Measurements from ENCODE around the gene VAMP5.
"Not testable (repeated sequence)": the region's sequence is repeated elsewhere in the genome, so short reads cannot be mapped to it uniquely, and the experiment has no call there.

VAMP5 gene

GRCh38 chr2:85589982-85590791 is 6.0 kb downstream of the VAMP5 start:
- peaks cover 32% of the 10 kb centered on the region for H3K79me2 ChIP-seq
- no peak overlapping the region for H3K9ac ChIP-seq
- H3K27me3 ChIP-seq (ENCODE audit: control insufficient read depth, insufficient read depth, low read length), result no peaks in the 10 kb centered on the region
- H3K4me1 ChIP-seq, result peaks cover 10% of the 10 kb centered on the region
- no peaks in the 10 kb centered on the region for H3K9me3 ChIP-seq (ENCODE audit: control insufficient read depth, low read length)
- H3K4me3 ChIP-seq (ENCODE audit: low read depth, low read length), result no peak overlapping the region
- no peaks in the 10 kb centered on the region for H3K36me3 ChIP-seq (ENCODE audit: control insufficient read depth, insufficient read depth, low read length)
- H3K4me2 ChIP-seq (ENCODE audit: low read length), result no peak overlapping the region
- peak overlapping the region; percentile 79 for H3K27ac ChIP-seq
- H2AFZ ChIP-seq, result no peak overlapping the region
- no peak for TF ChIP-seq CTCF (IDR thresholded peaks at IDR 0.05)

- Histone ChIP-seq H3K27me3 (ENCODE audit: control insufficient read depth, insufficient read depth, low read length) (no peaks in the 10 kb centered on the region), H3K9me3 (ENCODE audit: control insufficient read depth, low read length) (no peaks in the 10 kb centered on the region), H3K79me2 (peaks cover 33% of the 10 kb centered on the region), H3K27ac (peak overlapping the region; percentile 79), H3K4me3 (ENCODE audit: low read depth, low read length) (no peak overlapping the region), H3K36me3 (ENCODE audit: control insufficient read depth, insufficient read depth, low read length) (no peaks in the 10 kb centered on the region), H3K9ac (no peak overlapping the region), H2AFZ (no peak overlapping the region), H3K4me2 (ENCODE audit: low read length) (no peak overlapping the region), H3K4me1 (peaks cover 7% of the 10 kb centered on the region)
- no peak for TF ChIP-seq CTCF (IDR thresholded peaks at IDR 0.05)
Measured at GRCh38 chr2:85590950-85591349, 6.7 kb downstream of the VAMP5 start.

GRCh38 chr2:85591563-85591962 is 7.3 kb downstream of the VAMP5 start:
- Histone ChIP-seq H2AFZ (no peak overlapping the region), H3K27ac (peak overlapping the region; percentile 79), H3K4me2 (ENCODE audit: low read length) (no peak overlapping the region), H3K36me3 (ENCODE audit: control insufficient read depth, insufficient read depth, low read length) (no peaks in the 10 kb centered on the region), H3K27me3 (ENCODE audit: control insufficient read depth, insufficient read depth, low read length) (no peaks in the 10 kb centered on the region), H3K79me2 (peaks cover 39% of the 10 kb centered on the region), H3K4me1 (peaks cover 11% of the 10 kb centered on the region), H3K9me3 (ENCODE audit: control insufficient read depth, low read length) (no peaks in the 10 kb centered on the region), H3K9ac (no peak overlapping the region), H3K4me3 (ENCODE audit: low read depth, low read length) (no peak overlapping the region)
- no peak for TF ChIP-seq CTCF (IDR thresholded peaks at IDR 0.05)

- H3K9me3 ChIP-seq (ENCODE audit: control insufficient read depth, low read length); H3K36me3 ChIP-seq (ENCODE audit: control insufficient read depth, insufficient read depth, low read length); H3K27me3 ChIP-seq (ENCODE audit: control insufficient read depth, insufficient read depth, low read length); H3K27ac ChIP-seq; H2AFZ ChIP-seq; H3K4me2 ChIP-seq (ENCODE audit: low read length); H3K4me3 ChIP-seq (ENCODE audit: low read depth, low read length); H3K9ac ChIP-seq: not testable (repeated sequence)
- peaks cover 42% of the 10 kb centered on the region for H3K79me2 ChIP-seq
- H3K4me1 ChIP-seq, result peaks cover 15% of the 10 kb centered on the region
Measured at GRCh38 chr2:85592299-85592698, 8.1 kb downstream of the VAMP5 start.

- H3K9ac ChIP-seq, result no peak overlapping the region
- H3K79me2 ChIP-seq, result peaks cover 42% of the 10 kb centered on the region
- H3K9me3 ChIP-seq (ENCODE audit: control insufficient read depth, low read length), result no peaks in the 10 kb centered on the region
- H3K4me2 ChIP-seq (ENCODE audit: low read length), result no peak overlapping the region
- no peak overlapping the region for H3K4me3 ChIP-seq (ENCODE audit: low read depth, low read length)
- no peaks in the 10 kb centered on the region for H3K27me3 ChIP-seq (ENCODE audit: control insufficient read depth, insufficient read depth, low read length)
- peaks cover 15% of the 10 kb centered on the region for H3K4me1 ChIP-seq
- no peak overlapping the region for H2AFZ ChIP-seq
- no peak for TF ChIP-seq CTCF (IDR thresholded peaks at IDR 0.05)
- H3K27ac ChIP-seq, result no peak overlapping the region
- no peaks in the 10 kb centered on the region for H3K36me3 ChIP-seq (ENCODE audit: control insufficient read depth, insufficient read depth, low read length)
Measured at GRCh38 chr2:85593023-85593422, 8.8 kb downstream of the VAMP5 start.
